C4-2B (cell line): ENCODE results near the gene RPTOR.

ENCODE experiments used
- H3K27ac ChIP-seq: fragments of 450-650 bp; 2 replicates; pipeline ENCODE4 v1.5.1; 2017
- ZFX ChIP-seq: fragments of 450-650 bp; IDR thresholded peaks from 2 replicates; pipeline ENCODE4 v1.6.1; 2017
- TF ChIP-seq, protein P1 (sequence below): fragments of 450-650 bp; conservative IDR thresholded peaks from 2 replicates; pipeline ENCODE4 v1.5.1; 2017; ENCODE audit warnings: mild to moderate bottlenecking

RPTOR gene

DNA sequence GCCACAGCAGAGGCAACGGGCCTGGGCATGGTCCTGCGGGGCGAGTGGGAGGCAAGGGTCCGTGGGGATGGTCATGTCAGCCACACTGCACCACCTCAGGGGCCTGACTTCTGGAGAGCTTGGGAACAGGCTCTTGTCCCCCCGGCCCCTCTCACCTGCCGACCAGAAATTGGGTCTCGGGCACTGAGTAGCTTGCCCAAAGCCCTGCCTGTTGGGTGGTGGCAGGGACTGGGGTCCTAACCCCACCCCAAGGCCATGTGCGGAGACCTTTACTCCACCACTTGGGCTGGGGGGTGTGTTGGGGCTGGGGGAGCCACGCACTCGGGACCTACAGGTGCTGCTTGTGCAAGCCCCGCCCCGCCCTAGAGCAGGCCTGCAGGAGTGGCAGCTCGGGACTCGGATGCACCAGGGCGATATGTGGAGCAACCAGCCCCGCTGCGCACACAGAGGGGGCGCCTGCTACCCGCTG is 422.8 kb downstream of the RPTOR start:
- TF ChIP-seq, protein P1, sequence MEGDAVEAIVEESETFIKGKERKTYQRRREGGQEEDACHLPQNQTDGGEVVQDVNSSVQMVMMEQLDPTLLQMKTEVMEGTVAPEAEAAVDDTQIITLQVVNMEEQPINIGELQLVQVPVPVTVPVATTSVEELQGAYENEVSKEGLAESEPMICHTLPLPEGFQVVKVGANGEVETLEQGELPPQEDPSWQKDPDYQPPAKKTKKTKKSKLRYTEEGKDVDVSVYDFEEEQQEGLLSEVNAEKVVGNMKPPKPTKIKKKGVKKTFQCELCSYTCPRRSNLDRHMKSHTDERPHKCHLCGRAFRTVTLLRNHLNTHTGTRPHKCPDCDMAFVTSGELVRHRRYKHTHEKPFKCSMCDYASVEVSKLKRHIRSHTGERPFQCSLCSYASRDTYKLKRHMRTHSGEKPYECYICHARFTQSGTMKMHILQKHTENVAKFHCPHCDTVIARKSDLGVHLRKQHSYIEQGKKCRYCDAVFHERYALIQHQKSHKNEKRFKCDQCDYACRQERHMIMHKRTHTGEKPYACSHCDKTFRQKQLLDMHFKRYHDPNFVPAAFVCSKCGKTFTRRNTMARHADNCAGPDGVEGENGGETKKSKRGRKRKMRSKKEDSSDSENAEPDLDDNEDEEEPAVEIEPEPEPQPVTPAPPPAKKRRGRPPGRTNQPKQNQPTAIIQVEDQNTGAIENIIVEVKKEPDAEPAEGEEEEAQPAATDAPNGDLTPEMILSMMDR: no peak
- TF ChIP-seq ZFX: no peak
- no peak overlapping the region for H3K27ac ChIP-seq

DNA sequence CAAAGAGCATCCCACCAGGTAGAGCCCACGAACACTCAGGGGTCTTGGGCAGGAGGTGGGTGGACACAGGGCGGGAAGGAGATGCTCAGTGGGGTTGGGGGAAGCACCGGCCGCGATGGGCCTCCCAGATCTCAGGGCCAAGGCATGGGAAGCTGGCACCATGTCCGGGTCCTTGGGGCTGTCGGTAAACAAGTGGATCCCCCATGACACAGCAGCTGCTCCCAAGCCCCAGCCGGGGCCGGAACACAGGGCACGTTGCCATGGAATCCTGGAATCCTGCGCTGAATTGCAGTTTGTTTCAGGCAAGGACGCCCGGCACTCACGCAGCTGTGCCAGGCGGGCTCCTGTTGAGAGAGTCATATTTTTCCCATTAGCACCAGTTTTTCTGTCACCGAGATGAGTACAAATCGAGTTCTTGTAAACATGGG is 424.0 kb downstream of the RPTOR start:
- no peak overlapping the region for H3K27ac ChIP-seq
- TF ChIP-seq, protein P1: no peak
- TF ChIP-seq ZFX: no peak

DNA sequence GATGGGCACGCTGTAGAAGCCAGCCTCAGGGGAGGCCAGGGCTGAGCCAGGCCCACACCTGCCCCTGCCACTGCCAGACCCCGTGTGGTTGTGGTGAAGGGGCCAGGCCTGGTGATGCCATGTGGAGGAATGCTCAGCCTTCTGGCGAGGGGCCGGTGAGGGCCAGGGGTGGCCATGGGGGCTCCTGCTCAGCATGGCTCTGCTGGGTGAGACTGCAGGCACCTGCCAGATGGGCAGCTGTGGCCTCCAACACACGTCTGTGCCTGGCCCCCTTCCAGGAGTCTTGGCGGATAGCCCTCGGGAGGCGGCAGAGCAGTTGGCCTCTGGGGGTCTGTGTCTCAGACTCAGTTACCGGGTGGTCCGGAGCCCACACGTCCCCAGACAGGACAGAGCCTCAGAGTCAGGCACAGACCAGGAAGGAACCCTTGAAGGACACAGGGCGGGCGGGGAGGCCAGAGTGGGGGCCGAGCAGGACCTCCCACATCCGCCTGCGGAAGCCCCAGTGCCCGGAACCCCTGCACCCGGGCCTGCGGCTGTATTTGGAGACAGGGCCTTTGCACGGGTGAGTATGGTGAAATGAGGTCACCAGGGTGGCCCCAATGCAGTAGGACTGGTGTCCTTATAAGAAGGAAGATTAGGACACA is 424.5 kb downstream of the RPTOR start:
- H3K27ac ChIP-seq: no peak overlapping the region
- TF ChIP-seq, protein P1: no peak
- no peak for TF ChIP-seq ZFX

DNA sequence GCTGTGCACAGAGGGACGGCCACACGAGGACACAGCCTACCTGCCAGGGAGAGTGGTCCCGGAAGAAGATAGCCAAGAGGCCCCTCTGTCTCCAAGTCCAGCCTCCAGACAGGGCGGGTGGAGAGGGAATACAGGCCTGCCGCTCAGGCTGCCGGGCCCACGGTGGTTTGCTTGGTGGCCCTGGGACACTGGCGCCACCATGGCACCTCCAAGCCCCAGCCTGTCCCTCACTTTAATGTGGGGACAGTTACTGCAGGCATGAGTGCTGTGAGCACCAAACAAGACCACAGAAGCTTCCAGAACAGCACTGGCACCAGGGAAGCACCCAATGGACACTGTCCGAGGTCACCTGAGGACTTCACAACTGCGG is 425.0 kb downstream of the RPTOR start:
- TF ChIP-seq, protein P1: no peak
- no peak for TF ChIP-seq ZFX
- H3K27ac ChIP-seq: no peak overlapping the region

DNA sequence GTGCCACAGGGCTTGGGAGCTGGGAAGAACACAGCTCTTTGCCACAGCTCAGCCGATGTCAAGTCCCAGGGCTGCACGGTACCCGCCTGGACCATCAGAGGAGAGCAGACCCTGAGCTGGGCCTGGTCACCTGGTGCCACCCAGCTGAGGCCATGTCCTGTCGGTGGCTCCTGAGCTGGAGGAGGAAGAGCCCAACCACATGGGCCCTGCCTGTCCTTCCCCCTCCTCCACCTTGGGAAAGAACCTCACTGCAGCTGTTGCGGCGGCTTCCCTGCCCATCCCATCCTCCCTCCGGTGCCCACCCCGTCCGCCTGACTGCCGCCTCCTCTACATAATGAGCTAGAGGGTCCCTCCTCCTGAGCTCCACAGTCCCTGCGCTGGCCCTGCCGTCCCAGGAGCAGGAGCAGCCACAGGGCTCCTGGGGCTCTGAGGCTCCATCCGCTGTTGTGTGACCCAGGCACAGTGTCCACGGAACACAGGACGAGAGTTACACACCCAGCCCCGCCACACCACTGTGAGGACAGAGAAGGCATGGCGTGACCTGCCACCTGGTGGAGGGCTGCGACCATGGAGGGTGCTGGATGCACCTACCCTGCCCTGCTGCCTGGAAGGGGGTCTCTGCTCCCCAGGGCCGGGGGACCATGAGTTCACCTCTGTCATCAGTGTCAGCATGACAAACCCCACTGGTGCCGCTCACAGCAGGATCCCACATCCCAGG is 425.6 kb downstream of the RPTOR start:
- no peak for TF ChIP-seq ZFX
- TF ChIP-seq, protein P1: no peak; the same call in 1 of the 2 replicates
- H3K27ac ChIP-seq: no peak overlapping the region

DNA sequence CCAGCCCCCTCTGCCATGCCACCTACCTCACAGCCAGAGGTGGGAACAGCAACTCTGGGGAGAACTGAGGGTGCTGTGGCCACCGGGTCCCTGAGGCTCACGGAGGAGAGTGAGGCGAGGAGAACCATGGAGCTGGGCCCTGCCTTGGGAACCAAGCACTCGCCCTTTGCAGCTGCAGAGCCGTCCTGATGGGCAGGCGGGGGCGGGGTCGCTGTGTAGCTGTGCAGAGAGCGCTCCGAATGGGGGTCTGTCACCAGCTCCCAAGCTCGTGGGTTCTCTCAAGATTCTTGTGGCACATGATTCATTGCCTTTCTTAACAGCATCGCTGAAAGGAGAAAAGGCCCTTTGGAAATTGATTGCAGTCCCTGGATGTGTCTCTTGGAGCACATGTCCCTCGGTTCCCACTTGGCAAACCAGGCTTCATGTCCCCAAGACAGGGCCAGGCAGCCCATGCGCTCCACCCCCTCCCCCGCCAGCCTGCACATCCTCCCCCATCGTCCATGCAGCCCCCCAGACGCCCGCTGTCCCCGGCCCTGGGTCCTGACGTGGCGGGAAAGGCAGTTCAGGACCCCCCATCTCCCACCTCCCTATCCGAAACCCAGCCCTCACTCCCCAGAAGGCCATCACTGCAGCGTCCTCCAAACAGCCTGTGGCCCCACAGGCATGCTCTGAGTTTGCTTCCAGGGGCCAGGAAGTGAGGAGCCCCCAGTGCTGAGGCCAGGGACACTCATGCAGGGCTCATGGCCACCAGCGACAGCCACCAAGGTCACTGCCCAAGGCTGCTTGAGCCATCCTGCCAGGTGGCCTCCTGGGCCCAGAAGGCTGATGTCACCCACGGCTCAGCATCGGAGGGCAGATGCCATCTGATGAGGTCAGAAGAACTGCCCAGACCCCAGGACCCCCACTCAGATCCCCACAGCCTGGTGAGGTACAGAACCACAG is 426.4 kb downstream of the RPTOR start:
- TF ChIP-seq ZFX: no peak
- TF ChIP-seq, protein P1: no peak; the same call in 1 of the 2 replicates
- H3K27ac ChIP-seq: no peak overlapping the region
